Measurements from ENCODE around the gene BAZ1A. TPM values are rescaled to one million over a fixed set of nuclear protein-coding genes. Genes with fewer than 3 reads are reported as not detected.

BAZ1A gene
- total RNA-seq, 1 donor: 21.7 TPM

GRCh38 chr14:34911209-34912150 is 36.3 kb upstream of the BAZ1A start:
- peak; percentile 60 for DNase-seq (ENCODE audit: low read depth)
- no peak for TF ChIP-seq CTCF (IDR thresholded peaks at IDR 0.05; ENCODE audit: insufficient read depth, low read length)
- no peak overlapping the region for H3K4me3 ChIP-seq (ENCODE audit: low read depth, low read length)

GRCh38 chr14:34906287-34906686 is 31.1 kb upstream of the BAZ1A start:
- no peak for TF ChIP-seq CTCF (IDR thresholded peaks at IDR 0.05; ENCODE audit: insufficient read depth, low read length)
- no peak for DNase-seq (ENCODE audit: low read depth)

GRCh38 chr14:34895277-34895676 is 20.1 kb upstream of the BAZ1A start:
- TF ChIP-seq CTCF (IDR thresholded peaks at IDR 0.05; ENCODE audit: insufficient read depth, low read length): no peak
- H3K4me3 ChIP-seq (ENCODE audit: low read depth, low read length): no peak overlapping the region
- no peak for DNase-seq (ENCODE audit: low read depth)

More at GRCh38 chr14:34906287-34906686, 31.1 kb upstream of the BAZ1A start:
- no peak overlapping the region for H3K4me3 ChIP-seq (ENCODE audit: low read depth, low read length)

- DNase-seq (ENCODE audit: low read depth): no peak
- no peak for TF ChIP-seq CTCF (IDR thresholded peaks at IDR 0.05; ENCODE audit: insufficient read depth, low read length)
- no peak overlapping the region for H3K4me3 ChIP-seq (ENCODE audit: low read depth, low read length)
Measured at GRCh38 chr14:34890937-34891336, 15.8 kb upstream of the BAZ1A start.

- DNase-seq (ENCODE audit: low read depth): peak; percentile 19
- TF ChIP-seq CTCF (IDR thresholded peaks at IDR 0.05; ENCODE audit: insufficient read depth, low read length): no peak
- no peak overlapping the region for H3K4me3 ChIP-seq (ENCODE audit: low read depth, low read length)
Measured at GRCh38 chr14:34888186-34888585, 13.0 kb upstream of the BAZ1A start.

- no peak for DNase-seq (ENCODE audit: low read depth)
- H3K4me3 ChIP-seq (ENCODE audit: low read depth, low read length): no peak overlapping the region
- no peak for TF ChIP-seq CTCF (IDR thresholded peaks at IDR 0.05; ENCODE audit: insufficient read depth, low read length)
Measured at GRCh38 chr14:34883954-34884353, 8.8 kb upstream of the BAZ1A start.

Measured in fibroblast of the aortic adventitia (primary cell).